AG09319 (cell line): ENCODE results near the gene ABO.
"Not testable (repeated sequence)": the region's sequence is repeated elsewhere in the genome, so short reads cannot be mapped to it uniquely, and the experiment has no call there.

ENCODE experiments used
- DNase-seq: peaks from one replicate; pipeline ENCODE4 v3.0.0-alpha.2; 2010; ENCODE audit warnings: low read depth; ENCODE audit errors: extremely low read depth
- CTCF ChIP-seq: IDR thresholded peaks from 2 replicates; pipeline ENCODE4 v1.5.1; 2011; ENCODE audit warnings: low read depth, mild to moderate bottlenecking, inconsistent platforms, low read length, moderate library complexity

Gene ABO

GRCh38 chr9:133276001-133276884, 1.2 kb upstream of the ABO start:
- no peak for TF ChIP-seq CTCF
- no peak for DNase-seq

GRCh38 chr9:133274236-133275104, 531 bp downstream of the ABO start:
- no peak for TF ChIP-seq CTCF

DNA sequence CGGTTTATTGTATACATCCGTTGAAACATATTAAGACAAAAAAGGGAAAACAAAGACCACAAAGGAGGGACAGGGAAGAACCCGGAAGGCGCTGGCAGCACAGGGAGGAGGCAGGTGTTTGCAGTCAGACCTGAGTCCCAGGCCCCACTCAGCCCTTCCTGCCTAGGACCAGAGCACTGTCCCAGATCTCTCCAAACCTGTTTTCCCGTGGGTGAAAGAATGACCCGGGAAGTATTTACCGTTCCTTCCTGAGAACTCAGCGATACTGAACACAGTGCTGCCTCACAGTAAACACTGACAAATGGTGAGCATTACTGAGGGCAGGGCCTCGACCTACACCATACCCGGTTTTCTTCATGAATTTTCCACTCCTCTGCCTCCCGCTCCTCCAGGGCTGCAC, 1.2 kb downstream of the ABO start:
- no peak for TF ChIP-seq CTCF
- DNase-seq, result no peak

More at GRCh38 chr9:133274236-133275104, 531 bp downstream of the ABO start:
- DNase-seq, result no peak

- no peak for TF ChIP-seq CTCF
- DNase-seq, result no peak
Measured at GRCh38 chr9:133273098-133273497, 1.9 kb downstream of the ABO start.

- no peak for TF ChIP-seq CTCF
- DNase-seq, result no peak
Measured at GRCh38 chr9:133269537-133270362, 5.3 kb downstream of the ABO start.

DNA sequence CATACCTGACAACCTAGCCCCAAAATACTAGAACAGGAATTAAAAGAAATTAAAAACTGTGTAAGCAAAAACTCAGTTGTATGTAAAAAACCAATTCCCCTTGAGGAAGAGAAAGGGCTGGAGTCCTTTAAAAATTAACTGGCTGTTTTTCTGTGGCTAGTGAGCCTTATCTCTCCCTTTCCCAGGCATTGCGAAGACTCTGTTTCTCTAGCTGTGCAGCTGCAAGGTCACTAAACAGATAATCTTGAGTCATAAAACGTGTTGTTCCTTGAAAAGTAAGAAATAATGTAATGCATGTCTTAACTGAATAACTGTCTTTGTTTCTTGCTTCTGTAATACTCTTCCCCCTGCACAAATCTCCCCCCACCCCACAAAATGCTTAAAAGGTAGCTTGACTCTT, 5.9 kb downstream of the ABO start:
- not testable (repeated sequence) for DNase-seq

GRCh38 chr9:133268335-133269056, 6.5 kb downstream of the ABO start:
- DNase-seq, result no peak
- TF ChIP-seq CTCF, result no peak
